ENCODE data around the gene ANKEF1. TPM values are rescaled to one million over a fixed set of nuclear protein-coding genes. Genes with fewer than 3 reads are reported as not detected.

ANKEF1 gene
- total and polyA plus RNA-seq, 2 donors (not counting 1 experiment from before 2014, with no cell fraction given): 1.1 to 3.0 TPM

GRCh38 chr20:10090588-10091166, 55.9 kb downstream of the ANKEF1 start:
- H3K4me3 ChIP-seq (ENCODE audit: control extremely low read depth in 1 of 5, extremely low read depth in 1 of 5, insufficient read depth in 1 of 5, low read depth in 2 of 5, low read length in 4 of 5): no peak overlapping the region
- 40% methylated on average over 1 of the region's 2 CpGs for WGBS (ENCODE audit: insufficient coverage)
- H3K4me3 Mint-ChIP-seq: no peak overlapping the region
- no peak for TF ChIP-seq EZH2 (IDR thresholded peaks at IDR 0.05; ENCODE audit: borderline replicate concordance, insufficient read depth, low read depth, low read length, poor library complexity, severe bottlenecking)
- TF ChIP-seq, protein P1, sequence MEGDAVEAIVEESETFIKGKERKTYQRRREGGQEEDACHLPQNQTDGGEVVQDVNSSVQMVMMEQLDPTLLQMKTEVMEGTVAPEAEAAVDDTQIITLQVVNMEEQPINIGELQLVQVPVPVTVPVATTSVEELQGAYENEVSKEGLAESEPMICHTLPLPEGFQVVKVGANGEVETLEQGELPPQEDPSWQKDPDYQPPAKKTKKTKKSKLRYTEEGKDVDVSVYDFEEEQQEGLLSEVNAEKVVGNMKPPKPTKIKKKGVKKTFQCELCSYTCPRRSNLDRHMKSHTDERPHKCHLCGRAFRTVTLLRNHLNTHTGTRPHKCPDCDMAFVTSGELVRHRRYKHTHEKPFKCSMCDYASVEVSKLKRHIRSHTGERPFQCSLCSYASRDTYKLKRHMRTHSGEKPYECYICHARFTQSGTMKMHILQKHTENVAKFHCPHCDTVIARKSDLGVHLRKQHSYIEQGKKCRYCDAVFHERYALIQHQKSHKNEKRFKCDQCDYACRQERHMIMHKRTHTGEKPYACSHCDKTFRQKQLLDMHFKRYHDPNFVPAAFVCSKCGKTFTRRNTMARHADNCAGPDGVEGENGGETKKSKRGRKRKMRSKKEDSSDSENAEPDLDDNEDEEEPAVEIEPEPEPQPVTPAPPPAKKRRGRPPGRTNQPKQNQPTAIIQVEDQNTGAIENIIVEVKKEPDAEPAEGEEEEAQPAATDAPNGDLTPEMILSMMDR (IDR thresholded peaks at IDR 0.05): peak; percentile 74
- H2AFZ ChIP-seq (ENCODE audit: insufficient read depth, low read depth, low read length, poor library complexity, severe bottlenecking): no peak overlapping the region
- ATAC-seq (ENCODE audit: low read depth): no peak
- no peaks in the 10 kb centered on the region for H3K4me1 Mint-ChIP-seq
- no peaks in the 10 kb centered on the region for H4K20me1 ChIP-seq (ENCODE audit: control insufficient read depth, insufficient read depth, low read length, poor library complexity, severe bottlenecking)
- H3K9me3 Mint-ChIP-seq (ENCODE audit: insufficient read depth): no peaks in the 10 kb centered on the region
- no peaks in the 10 kb centered on the region for H3K4me1 ChIP-seq (ENCODE audit: control insufficient read depth in 2 of 2, insufficient read depth in 2 of 2, low read length in 2 of 2)
- no peak overlapping the region for H3K9ac ChIP-seq (ENCODE audit: low read length)
- intact Hi-C loops (cut with micrococcal nuclease): loop anchor here (5.0 kb wide), 1 partner anchor 473 kb away; no protein-coding TSS in a partner anchor
- peak; percentile 54 for DNase-seq
- CTCF ChIA-PET: interaction anchor here (0.7 to 8.0 kb wide), 26 partner anchors 9 to 682 kb away, joined by 3 to 163 read pairs (median 4); no protein-coding TSS in a partner anchor
- POLR2A ChIA-PET: no interaction called here
- no peaks in the 10 kb centered on the region for H3K79me2 ChIP-seq (ENCODE audit: control insufficient read depth, insufficient read depth, low read length)
- peaks cover 0 to 4% (median 1%) of the 10 kb centered on the region in 4 experiments for H3K27me3 ChIP-seq (replicated peaks in 1 of 4; ENCODE audit: control extremely low read depth in 1 of 4, control insufficient read depth in 3 of 4, insufficient read depth in 4 of 4, low read length in 3 of 4)
- H3K27ac ChIP-seq (ENCODE audit: low read length in 2 of 2): no peak overlapping the region
- no peak overlapping the region for H3K4me2 ChIP-seq (replicated peaks; ENCODE audit: low read depth, low read length, poor library complexity, severe bottlenecking)
- H3K36me3 ChIP-seq (replicated peaks in 1 of 2; ENCODE audit: control extremely low read depth in 1 of 2, control insufficient read depth in 1 of 2, extremely low read depth in 1 of 2, insufficient read depth in 2 of 2, low read length in 1 of 2): no peaks in the 10 kb centered on the region
- H3K27me3 Mint-ChIP-seq: peaks cover 8% of the 10 kb centered on the region
- no peaks in the 10 kb centered on the region for H3K9me3 ChIP-seq (ENCODE audit: control extremely low read depth in 1 of 3, control insufficient read depth in 2 of 3, insufficient read depth in 1 of 3, low read length in 2 of 3)
- no peak overlapping the region for H3K27ac Mint-ChIP-seq

DNA sequence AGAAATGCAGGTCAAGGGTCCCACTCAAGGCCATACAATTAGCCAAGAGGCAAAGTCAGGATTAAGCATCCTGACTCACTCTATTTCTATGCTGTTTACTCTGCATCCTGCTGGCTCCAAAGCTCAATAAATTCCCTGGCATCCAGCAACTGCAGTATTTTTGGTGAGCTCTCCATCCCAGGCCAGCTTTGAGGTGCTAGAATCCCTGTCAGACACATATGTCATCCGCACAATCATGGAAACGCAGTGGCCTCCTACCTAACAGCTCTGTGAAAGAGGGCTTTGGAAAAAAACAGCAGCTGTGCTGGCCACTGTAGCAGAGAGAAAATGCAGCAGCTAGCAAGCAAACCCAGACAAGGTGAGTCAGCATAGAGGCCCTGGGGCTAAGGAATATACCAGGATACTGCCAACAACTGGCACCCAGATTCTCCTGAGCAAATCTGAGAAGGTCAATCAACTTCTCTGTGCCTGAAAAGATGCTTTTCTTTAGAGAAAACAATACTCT, 58.4 kb downstream of the ANKEF1 start:
- no peak overlapping the region for H3K4me3 ChIP-seq (ENCODE audit: control extremely low read depth in 1 of 5, extremely low read depth in 1 of 5, insufficient read depth in 1 of 5, low read depth in 2 of 5, low read length in 4 of 5)
- H2AFZ ChIP-seq (ENCODE audit: insufficient read depth, low read depth, low read length, poor library complexity, severe bottlenecking): no peak overlapping the region
- ChIA-PET POLR2A (no interaction called here), CTCF (interaction anchor here (1.1 to 8.0 kb wide), 3 partner anchors 10 to 113 kb away, joined by 3 to 163 read pairs (median 5); no protein-coding TSS in a partner anchor)
- Mint-ChIP-seq H3K4me3 (no peak overlapping the region), H3K27me3 (peaks cover 10% of the 10 kb centered on the region), H3K9me3 (ENCODE audit: insufficient read depth) (no peaks in the 10 kb centered on the region), H3K4me1 (no peaks in the 10 kb centered on the region), H3K27ac (no peak overlapping the region)
- no peak for ATAC-seq (ENCODE audit: low read depth)
- peaks cover 0 to 6% (median 1%) of the 10 kb centered on the region in 4 experiments for H3K27me3 ChIP-seq (replicated peaks in 1 of 4; ENCODE audit: control extremely low read depth in 1 of 4, control insufficient read depth in 3 of 4, insufficient read depth in 4 of 4, low read length in 3 of 4)
- H3K4me2 ChIP-seq (replicated peaks; ENCODE audit: low read depth, low read length, poor library complexity, severe bottlenecking): no peak overlapping the region
- H3K27ac ChIP-seq (ENCODE audit: low read length in 2 of 2): no peak overlapping the region
- 94% methylated on average over 2 of the region's 2 CpGs for WGBS (ENCODE audit: insufficient coverage)
- no peaks in the 10 kb centered on the region for H4K20me1 ChIP-seq (ENCODE audit: control insufficient read depth, insufficient read depth, low read length, poor library complexity, severe bottlenecking)
- TF ChIP-seq EZH2 (IDR thresholded peaks at IDR 0.05; ENCODE audit: borderline replicate concordance, insufficient read depth, low read depth, low read length, poor library complexity, severe bottlenecking): no peak
- TF ChIP-seq, protein P1 (IDR thresholded peaks at IDR 0.05): no peak
- no peaks in the 10 kb centered on the region for H3K9me3 ChIP-seq (ENCODE audit: control extremely low read depth in 1 of 3, control insufficient read depth in 2 of 3, insufficient read depth in 1 of 3, low read length in 2 of 3)
- H3K4me1 ChIP-seq (ENCODE audit: control insufficient read depth in 2 of 2, insufficient read depth in 2 of 2, low read length in 2 of 2): no peaks in the 10 kb centered on the region
- no peak overlapping the region for H3K9ac ChIP-seq (ENCODE audit: low read length)
- no peak for DNase-seq
- intact Hi-C loops (cut with micrococcal nuclease): loop anchor here (5.0 kb wide), 1 partner anchor 476 kb away; no protein-coding TSS in a partner anchor
- H3K79me2 ChIP-seq (ENCODE audit: control insufficient read depth, insufficient read depth, low read length): no peaks in the 10 kb centered on the region
- no peaks in the 10 kb centered on the region for H3K36me3 ChIP-seq (replicated peaks in 1 of 2; ENCODE audit: control extremely low read depth in 1 of 2, control insufficient read depth in 1 of 2, extremely low read depth in 1 of 2, insufficient read depth in 2 of 2, low read length in 1 of 2)
